Measurements from ENCODE around the gene NAT14.
"Not testable (repeated sequence)": the region's sequence is repeated elsewhere in the genome, so short reads cannot be mapped to it uniquely, and the experiment has no call there.

Gene NAT14

GRCh38 chr19:55487924-55488687 lies 3.1 kb downstream of the NAT14 start, which contains the start of gene SSC5D:
Gene SSC5D (plus strand): TSS chr19:55488436. CDS start chr19:55488590, 154 bp downstream.
- peak in 1 of 2 donors; percentile 28 for DNase-seq

DNA sequence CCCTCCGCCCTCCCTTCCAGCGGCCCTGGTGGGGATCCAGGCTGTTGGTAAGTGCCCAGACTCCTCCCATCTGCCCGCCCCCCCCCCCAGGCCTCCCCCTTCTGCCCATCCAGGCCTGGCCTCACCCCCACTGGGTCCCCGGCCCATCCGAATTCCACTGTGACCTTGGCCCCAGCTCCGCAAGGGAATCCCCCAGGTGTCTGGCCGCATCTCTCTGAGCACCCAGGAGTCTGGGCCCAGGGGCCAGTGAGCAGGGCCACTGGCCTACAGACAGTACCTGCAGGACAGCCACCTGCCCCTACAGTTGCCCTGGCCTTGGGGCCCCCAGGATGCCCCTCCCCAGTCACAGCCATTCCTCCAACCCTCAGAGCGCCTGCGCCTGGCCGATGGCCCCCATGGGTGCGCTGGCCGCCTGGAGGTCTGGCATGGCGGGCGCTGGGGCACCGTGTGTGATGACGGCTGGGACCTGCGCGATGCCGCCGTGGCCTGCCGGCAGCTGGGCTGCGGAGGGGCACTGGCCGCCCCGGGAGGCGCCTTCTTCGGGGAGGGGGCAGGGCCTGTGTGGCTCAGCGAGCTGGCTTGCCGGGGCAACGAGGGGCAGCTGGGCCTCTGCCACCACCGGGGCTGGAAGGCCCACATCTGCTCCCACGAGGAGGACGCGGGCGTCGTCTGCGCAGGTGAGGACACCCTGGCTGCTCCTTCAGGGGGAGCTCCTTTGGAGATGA lies 4.2 kb downstream of the NAT14 start:
- no peak for DNase-seq

DNA sequence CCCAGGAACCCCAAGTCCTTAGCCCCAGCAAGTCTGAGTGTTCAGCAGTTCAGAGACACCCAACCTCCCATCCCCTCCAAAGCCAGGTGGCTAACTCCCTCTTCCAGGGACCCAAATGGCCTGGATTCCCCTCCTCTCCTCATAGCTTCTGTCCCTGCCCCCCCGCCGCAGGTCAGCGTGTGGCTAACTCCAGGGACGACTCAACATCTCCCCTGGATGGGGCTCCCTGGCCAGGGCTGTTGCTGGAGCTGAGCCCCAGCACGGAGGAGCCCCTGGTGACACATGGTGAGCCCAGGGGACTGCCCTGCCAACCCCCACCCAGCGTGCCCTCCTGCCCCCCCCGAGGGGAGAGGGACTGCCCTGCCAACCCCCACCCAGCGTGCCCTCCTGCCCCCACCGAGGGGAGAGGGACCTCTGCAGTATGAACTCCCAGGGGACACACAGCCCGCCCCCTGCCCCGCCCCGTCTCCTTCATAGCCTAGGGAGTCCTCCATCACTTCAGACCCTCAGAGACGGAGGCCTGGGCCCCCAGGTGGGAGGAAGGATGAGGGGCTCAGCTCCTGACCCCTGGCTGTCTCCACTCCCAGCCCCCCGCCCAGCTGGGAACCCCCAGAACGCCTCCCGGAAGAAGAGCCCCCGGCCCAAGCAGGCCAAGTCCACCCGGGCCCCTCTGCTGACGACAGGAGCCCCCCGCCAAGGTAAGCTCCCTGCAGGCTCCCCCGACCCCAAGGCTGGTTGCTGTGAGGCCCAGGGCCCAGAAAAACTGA lies 4.9 kb downstream of the NAT14 start:
- no peak for DNase-seq

GRCh38 chr19:55490478-55491432 lies 5.8 kb downstream of the NAT14 start:
- DNase-seq, result no peak

DNA sequence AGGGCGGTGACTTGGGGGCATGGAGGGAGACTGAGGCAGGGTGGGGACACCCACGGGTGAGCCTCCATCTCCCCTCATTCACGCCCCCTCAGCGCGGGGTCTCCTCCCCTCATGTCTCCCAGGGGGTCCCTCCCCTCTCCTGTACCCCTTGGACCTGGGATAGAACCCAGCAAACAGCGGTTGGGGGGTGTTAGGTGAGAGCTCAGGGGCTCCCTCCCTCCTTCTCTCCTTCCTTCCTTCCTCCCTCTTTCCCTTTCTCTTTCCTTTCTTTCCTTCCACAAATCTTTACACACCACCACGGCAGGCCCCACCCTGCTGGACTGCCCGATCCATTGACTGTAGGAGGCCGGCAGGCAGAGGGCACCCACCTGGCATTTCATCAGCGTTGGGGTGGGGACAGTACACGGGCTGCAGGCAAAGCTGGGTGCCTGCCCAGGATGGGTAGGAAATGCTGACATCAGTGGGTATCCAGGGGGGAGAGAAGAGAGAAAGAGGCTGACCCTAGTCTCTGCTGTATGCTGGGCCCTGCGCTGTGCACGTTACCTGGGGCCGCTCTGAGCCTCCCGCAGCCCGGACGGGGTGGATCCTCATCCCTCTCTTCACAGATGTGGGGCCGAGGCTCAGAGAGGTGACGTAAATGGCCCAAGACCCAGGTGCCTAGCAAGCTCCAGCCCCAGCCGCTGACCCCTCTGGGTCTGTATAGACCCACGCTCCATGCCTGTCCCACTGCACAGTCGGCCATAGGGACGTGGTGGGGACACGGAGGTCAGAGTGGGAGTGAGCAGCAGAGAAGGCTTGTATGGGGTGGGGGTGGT lies 6.8 kb downstream of the NAT14 start:
- no peak for DNase-seq

DNA sequence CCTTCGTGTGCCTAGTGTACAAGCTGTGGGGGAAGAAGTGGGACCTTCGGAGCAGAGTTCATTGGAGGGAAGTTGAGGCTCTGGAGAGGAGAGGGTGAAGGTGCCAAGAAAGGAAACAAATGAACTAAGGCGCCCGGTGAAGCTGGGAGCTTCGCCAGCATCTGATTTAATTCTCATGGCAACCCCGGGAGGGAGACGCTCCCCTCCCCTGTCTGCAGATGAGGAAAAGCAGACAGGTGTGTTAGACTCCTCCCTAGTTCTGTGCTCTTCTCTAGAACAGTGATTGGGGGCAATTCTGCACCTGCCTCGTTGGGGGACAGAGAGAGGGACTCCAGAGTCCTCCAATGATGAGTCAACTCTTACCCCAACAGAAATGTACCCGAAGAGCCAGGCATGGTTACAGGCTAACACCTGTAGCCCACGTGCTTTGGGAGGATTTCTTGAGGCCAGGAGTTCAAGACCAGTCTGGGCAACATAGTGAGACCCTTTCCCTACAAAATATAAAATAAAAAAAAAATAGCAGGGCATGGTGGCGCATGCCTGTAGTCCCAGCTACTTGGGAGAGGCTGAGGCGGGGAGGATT lies 7.5 kb downstream of the NAT14 start:
- no peak for DNase-seq

DNA sequence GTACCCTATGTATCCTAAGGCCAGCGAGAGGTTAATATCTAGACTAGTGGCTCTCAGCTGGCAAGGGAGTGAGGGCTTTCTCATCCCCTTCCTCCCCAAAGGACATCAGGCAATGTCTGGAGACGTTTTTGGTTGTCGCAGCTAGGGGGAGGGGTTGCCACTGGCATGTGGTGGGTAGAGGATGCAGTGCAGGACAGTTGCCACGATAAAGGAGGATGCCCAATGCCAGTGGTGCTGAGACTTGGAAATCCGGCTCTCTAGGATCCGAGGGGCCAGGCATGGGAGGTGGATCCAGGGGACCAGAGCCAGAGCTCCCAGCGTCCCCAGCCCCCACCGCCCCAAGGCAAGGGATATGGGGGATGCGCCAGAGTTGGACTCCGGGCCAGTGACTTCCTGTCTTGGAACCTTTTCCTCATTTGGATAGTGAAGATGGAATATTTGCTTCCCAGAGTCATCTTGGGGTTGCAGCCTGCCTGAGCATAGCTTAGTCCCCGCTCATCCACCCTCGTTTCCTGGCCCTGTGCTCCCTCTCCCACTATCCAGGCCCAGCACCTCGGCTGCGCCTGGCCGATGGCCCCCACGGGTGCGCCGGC lies 8.2 kb downstream of the NAT14 start:
- DNase-seq, result no peak

DNA sequence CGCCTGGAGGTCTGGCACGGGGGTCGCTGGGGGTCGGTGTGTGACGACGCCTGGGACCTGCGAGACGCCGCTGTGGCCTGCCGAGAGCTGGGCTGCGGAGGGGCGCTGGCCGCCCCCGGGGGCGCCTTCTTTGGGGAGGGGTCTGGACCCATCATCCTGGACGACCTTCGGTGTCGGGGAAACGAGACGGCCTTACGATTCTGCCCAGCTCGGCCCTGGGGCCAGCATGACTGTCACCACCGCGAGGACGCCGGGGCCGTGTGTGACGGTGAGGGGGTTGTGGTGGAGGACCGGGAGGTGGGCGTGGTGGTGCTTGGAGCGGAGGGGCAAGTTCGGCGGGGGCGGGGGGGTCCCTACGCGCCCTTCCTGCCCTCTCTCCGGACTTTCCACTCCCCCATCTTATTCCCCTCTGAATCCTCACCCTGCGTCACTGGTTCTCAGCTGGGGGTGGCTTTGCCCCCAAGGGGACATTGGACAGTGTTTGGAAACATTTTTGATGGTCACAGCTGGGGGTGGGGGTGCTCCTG lies 8.7 kb downstream of the NAT14 start:
- DNase-seq, result no peak

DNA sequence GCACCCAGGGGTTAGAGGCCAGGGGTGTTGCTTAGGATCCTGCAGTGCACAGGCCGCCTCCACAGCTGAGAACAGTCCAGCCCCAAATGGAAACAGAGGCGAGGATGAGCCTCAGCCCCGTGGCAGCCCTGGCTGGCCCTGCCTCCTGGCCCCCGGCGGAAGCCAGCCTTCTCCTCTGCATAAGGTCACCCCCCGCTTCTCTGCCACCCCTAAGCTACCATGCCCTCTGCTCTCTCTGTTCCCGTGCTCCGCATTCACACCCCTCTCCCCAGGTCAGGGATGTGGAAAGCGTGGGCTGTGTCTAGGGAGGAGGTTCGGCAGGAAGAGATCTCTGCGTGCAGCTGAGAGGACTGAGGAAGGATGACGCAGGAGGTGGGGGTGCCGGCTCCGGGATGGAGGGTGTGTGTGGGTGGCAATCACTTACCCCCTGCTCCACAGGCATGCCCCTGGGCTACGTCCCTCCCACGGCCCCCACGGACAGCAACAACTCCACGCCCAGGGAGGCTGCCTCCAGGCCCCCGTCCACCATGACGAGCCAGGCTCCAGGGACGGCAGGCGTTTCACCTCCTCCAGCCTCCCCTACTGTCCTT lies 9.3 kb downstream of the NAT14 start:
- no peak for DNase-seq

DNA sequence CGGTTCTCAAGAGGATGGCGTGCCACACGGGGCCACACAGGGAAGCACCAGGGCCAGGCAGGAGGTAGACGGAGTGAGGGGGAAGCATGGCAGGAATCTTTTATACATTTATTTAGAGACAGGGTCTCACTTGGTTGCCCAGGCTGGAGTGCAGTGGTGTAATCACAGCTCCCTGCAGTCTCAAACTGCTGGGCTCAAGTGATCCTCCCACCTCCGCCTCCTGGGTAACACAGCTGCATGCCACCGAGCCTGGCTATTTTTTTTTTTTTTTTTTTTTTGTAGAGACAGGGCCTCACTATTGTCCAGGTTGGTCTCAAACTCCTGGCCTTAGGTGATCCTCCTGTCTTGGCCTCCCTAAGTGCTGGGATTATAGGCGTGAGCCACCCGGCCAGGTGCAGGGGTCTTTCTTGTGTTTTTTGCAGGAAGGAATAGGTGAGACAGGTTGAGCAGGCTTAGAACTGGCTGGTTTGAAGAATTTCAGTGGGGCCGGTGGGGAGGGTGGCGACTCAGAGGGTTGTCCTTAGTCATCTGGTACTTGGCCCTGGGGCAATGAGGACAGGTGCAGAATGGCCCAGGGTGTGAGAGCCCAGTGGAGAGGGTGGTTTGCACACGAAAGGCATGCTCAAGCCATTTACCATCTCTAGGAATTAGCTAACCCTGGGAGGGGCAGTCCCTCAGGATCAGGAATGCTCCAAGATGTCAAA lies 10.8 kb downstream of the NAT14 start:
- DNase-seq, result no peak

GRCh38 chr19:55496820-55497219 lies 11.8 kb downstream of the NAT14 start:
- DNase-seq, result not testable (repeated sequence)

GRCh38 chr19:55497763-55498162 lies 12.8 kb downstream of the NAT14 start:
- DNase-seq, result no peak

- DNase-seq, result no peak
These were observed 13.4 kb downstream of the NAT14 start for GRCh38 chr19:55498246-55498840.

DNA sequence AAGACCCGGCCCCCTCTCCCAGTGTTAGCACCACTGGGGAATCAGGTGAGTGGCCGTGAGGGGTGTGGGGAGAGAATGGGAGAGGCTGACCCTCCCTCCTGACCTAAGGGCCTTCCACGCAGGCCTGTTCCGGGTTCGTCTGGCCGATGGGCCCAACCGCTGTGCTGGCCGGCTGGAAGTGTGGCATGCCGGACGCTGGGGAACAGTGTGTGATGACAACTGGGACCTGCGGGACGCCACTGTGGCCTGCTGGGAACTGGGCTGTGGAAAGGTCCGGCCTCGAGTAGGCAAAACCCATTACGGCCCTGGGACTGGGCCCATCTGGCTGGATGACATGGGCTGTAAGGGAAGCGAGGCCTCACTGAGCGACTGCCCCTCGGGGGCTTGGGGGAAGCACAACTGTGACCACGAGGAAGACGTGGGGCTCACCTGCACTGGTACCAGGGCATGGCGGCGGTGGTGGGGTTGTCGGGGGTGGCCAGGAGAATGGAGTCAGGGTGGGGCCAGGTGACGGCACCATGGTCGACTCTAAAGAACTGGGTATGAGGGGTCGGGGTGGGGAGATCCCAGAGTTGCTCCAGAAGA lies 15.5 kb downstream of the NAT14 start:
- DNase-seq, result no peak

- DNase-seq, result no peak
These were observed 17.4 kb downstream of the NAT14 start for GRCh38 chr19:55502197-55502952.

DNA sequence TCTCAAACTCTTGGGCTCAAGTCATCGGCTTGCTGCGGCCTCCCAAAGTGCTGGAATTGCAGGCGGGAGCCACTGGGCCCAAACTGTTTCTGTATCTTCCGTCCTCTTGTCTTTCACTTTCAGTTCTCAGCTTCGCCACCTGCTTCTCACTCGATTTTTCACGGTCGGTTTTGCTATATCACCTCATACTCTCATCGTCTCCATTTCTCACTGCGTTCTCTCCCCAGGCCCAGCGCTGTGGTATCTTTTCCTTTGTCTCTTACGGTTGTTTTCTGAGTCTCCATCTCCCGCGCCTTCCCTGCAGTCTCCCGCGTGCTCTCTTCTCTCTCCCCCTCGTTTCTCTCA lies 18.1 kb downstream of the NAT14 start:
- no peak for DNase-seq

- peak; percentile 90 to 95 for DNase-seq
These were observed 18.7 kb downstream of the NAT14 start for GRCh38 chr19:55503502-55504251.
